Nephron (organoid): ENCODE results near the gene LMX1A.

ENCODE experiments used
- H3K27ac Mint-ChIP-seq, 3 experiments: 2 replicates each; pipeline ENCODE4 v1.8.0; 2020; ENCODE audit warnings: mixed read lengths in 3 of 3, mild to moderate bottlenecking in 2 of 3, moderate library complexity in 1 of 3
- H3K27me3 Mint-ChIP-seq: 2 replicates; pipeline ENCODE4 v1.8.0; 2021; ENCODE audit warnings: low read depth, mild to moderate bottlenecking, moderate library complexity, mixed read lengths
- H3K36me3 Mint-ChIP-seq: 2 replicates; pipeline ENCODE4 v1.8.0; 2020; ENCODE audit warnings: low read depth, mixed read lengths
- H3K4me1 Mint-ChIP-seq: 2 replicates; pipeline ENCODE4 v1.8.0; 2020; ENCODE audit warnings: mixed read lengths
- H3K4me3 Mint-ChIP-seq, 3 experiments: 2 replicates each; pipeline ENCODE4 v1.8.0; 2020; ENCODE audit warnings: mild to moderate bottlenecking in 3 of 3, mixed read lengths in 3 of 3, moderate library complexity in 2 of 3
- H3K9me3 Mint-ChIP-seq: 2 replicates; pipeline ENCODE4 v1.8.0; 2020; ENCODE audit warnings: mixed read lengths
- CTCF ChIP-seq, 3 experiments: fragments of 200-600 bp; sonication (generic); IDR thresholded peaks; one replicate each; pipeline ENCODE4 v1.5.0; 2021; ENCODE audit warnings: antibody characterized with exemption in 3 of 3; ENCODE audit not compliant: unreplicated experiment in 3 of 3

Gene LMX1A

GRCh38 chr1:165215676-165216075, 140.8 kb downstream of the LMX1A start:
- H3K9me3 Mint-ChIP-seq = no peaks in the 10 kb centered on the region
- peaks cover 35% of the 10 kb centered on the region for H3K4me1 Mint-ChIP-seq
- no peak for TF ChIP-seq CTCF (IDR thresholded peaks at IDR 0.05; ENCODE audit: unreplicated experiment in 3 of 3)

GRCh38 chr1:165212229-165212628, 144.3 kb downstream of the LMX1A start:
- Mint-ChIP-seq H3K4me3 (no peak overlapping the region), H3K4me1 (peaks cover 10% of the 10 kb centered on the region), H3K27ac (no peak overlapping the region), H3K27me3 (peaks cover 19% of the 10 kb centered on the region), H3K9me3 (no peaks in the 10 kb centered on the region), H3K36me3 (no peaks in the 10 kb centered on the region)
- no peak for TF ChIP-seq CTCF (IDR thresholded peaks at IDR 0.05; ENCODE audit: unreplicated experiment in 3 of 3)

More at GRCh38 chr1:165215676-165216075, 140.8 kb downstream of the LMX1A start:
- H3K4me3 Mint-ChIP-seq = no peak overlapping the region
- no peaks in the 10 kb centered on the region for H3K36me3 Mint-ChIP-seq
- H3K27me3 Mint-ChIP-seq = peaks cover 18% of the 10 kb centered on the region
- no peak overlapping the region for H3K27ac Mint-ChIP-seq

- H3K27me3 Mint-ChIP-seq = peaks cover 23% of the 10 kb centered on the region
- no peak overlapping the region for H3K27ac Mint-ChIP-seq
- TF ChIP-seq CTCF (IDR thresholded peaks at IDR 0.05; ENCODE audit: unreplicated experiment in 3 of 3) = no peak
- H3K9me3 Mint-ChIP-seq = no peaks in the 10 kb centered on the region
- H3K4me3 Mint-ChIP-seq = no peak overlapping the region
- H3K36me3 Mint-ChIP-seq = no peaks in the 10 kb centered on the region
- H3K4me1 Mint-ChIP-seq = peaks cover 6% of the 10 kb centered on the region
These were observed 148.5 kb downstream of the LMX1A start for GRCh38 chr1:165207853-165208515.

- Mint-ChIP-seq H3K9me3 (no peaks in the 10 kb centered on the region), H3K27ac (no peak overlapping the region), H3K4me1 (peaks cover 6% of the 10 kb centered on the region), H3K4me3 (no peak overlapping the region), H3K27me3 (peaks cover 17% of the 10 kb centered on the region), H3K36me3 (no peaks in the 10 kb centered on the region)
- TF ChIP-seq CTCF (IDR thresholded peaks at IDR 0.05; ENCODE audit: unreplicated experiment in 3 of 3) = no peak
These were observed 151.4 kb downstream of the LMX1A start for GRCh38 chr1:165205145-165205544.

- no peak for TF ChIP-seq CTCF (IDR thresholded peaks at IDR 0.05; ENCODE audit: unreplicated experiment in 3 of 3)
- Mint-ChIP-seq H3K36me3 (no peaks in the 10 kb centered on the region), H3K27ac (no peak overlapping the region), H3K9me3 (no peaks in the 10 kb centered on the region), H3K27me3 (peaks cover 17% of the 10 kb centered on the region), H3K4me1 (peaks cover 6% of the 10 kb centered on the region), H3K4me3 (no peak overlapping the region)
These were observed 152.0 kb downstream of the LMX1A start for GRCh38 chr1:165204548-165204947.

GRCh38 chr1:165191087-165191486, 165.4 kb downstream of the LMX1A start:
- no peaks in the 10 kb centered on the region for H3K9me3 Mint-ChIP-seq
- peaks cover 38% of the 10 kb centered on the region for H3K27me3 Mint-ChIP-seq
- no peaks in the 10 kb centered on the region for H3K4me1 Mint-ChIP-seq
- H3K36me3 Mint-ChIP-seq = no peaks in the 10 kb centered on the region
- no peak overlapping the region for H3K4me3 Mint-ChIP-seq
- no peak overlapping the region for H3K27ac Mint-ChIP-seq
- TF ChIP-seq CTCF (IDR thresholded peaks at IDR 0.05; ENCODE audit: unreplicated experiment in 3 of 3) = no peak
